ENCODE measurements around the gene FXYD4. TPM values are rescaled to one million over a fixed set of nuclear protein-coding genes. Genes with fewer than 3 reads are reported as not detected.

Gene FXYD4, protein sequence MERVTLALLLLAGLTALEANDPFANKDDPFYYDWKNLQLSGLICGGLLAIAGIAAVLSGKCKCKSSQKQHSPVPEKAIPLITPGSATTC
- total RNA-seq = not detected

DNA sequence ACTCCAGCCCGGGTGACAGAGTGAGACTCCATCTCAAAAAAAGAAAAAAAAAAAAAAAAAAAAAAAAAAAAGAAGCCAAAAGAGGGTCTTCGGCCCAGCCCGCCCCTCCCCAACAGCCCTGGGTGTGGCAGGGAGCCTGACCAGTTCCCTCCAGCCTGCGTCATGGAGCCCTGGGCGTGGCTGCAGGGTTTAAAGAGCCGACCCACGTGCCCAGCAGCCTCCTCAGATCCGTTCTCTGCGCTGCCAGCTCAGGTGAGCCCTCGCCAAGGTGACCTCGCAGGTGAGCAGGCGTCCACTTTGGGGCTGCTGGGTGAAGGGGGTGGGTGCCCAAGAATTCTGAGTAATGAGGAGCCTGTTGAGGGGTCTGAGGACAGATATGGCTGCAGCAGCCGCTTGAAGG lies at the start of gene FXYD4:
Gene FXYD4, plus strand, starts transcription at position 219 of the 400 bp plus-strand sequence. CDS start 2,111 bp downstream, outside the sequence.
- DNase-seq (ENCODE audit: extremely low spot score in 2 of 2) = no peak
- H3K4me3 ChIP-seq = no peak within 1 kb of the TSS
- H3K27me3 ChIP-seq = no peaks in the 10 kb centered on the region
- H3K36me3 ChIP-seq = no peaks in the 10 kb centered on the region
- no peaks in the 10 kb centered on the region for H3K9me3 ChIP-seq
- no peaks in the 10 kb centered on the region for H3K4me1 ChIP-seq
- intact Hi-C loops (cut with DNase I) = no loop called here
- TF ChIP-seq, protein P1, sequence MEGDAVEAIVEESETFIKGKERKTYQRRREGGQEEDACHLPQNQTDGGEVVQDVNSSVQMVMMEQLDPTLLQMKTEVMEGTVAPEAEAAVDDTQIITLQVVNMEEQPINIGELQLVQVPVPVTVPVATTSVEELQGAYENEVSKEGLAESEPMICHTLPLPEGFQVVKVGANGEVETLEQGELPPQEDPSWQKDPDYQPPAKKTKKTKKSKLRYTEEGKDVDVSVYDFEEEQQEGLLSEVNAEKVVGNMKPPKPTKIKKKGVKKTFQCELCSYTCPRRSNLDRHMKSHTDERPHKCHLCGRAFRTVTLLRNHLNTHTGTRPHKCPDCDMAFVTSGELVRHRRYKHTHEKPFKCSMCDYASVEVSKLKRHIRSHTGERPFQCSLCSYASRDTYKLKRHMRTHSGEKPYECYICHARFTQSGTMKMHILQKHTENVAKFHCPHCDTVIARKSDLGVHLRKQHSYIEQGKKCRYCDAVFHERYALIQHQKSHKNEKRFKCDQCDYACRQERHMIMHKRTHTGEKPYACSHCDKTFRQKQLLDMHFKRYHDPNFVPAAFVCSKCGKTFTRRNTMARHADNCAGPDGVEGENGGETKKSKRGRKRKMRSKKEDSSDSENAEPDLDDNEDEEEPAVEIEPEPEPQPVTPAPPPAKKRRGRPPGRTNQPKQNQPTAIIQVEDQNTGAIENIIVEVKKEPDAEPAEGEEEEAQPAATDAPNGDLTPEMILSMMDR (IDR thresholded peaks at IDR 0.05) = no peak
- TF ChIP-seq POLR2AphosphoS5 (IDR thresholded peaks at IDR 0.05; ENCODE audit: insufficient read depth in 1 of 2, low read depth in 1 of 2) = no peak
- TF ChIP-seq POLR2A (IDR thresholded peaks at IDR 0.05) = no peak
- no peak within 1 kb of the TSS for H3K27ac ChIP-seq

DNA sequence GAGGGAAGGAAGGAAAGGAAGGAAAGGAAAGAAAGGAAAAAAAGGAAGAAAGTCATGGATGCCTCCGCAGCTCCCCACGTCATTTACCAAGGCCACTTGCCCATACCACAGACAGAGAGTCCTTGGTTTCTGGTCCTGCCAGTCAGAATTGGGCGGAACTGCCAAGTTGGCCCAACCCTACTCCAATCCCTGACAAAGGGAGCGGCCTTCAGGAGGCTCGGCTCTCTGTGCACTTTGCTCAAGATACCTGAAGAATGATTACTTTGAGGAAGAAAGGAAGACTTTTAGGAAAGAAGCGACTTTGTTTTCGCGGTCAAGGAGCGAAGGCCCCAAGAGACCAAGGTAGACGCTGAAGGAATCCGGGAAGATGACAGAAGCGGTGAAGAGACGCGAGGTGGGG lies 49.1 kb upstream of the FXYD4 start:
- intact Hi-C loops (cut with DNase I) = no loop called here
- TF ChIP-seq, protein P1 (IDR thresholded peaks at IDR 0.05) = no peak
- TF ChIP-seq POLR2AphosphoS5 (IDR thresholded peaks at IDR 0.05; ENCODE audit: insufficient read depth in 1 of 2, low read depth in 1 of 2) (no peak), POLR2A (IDR thresholded peaks at IDR 0.05) (no peak)
- no peak overlapping the region for H3K27ac ChIP-seq
- H3K36me3 ChIP-seq = no peaks in the 10 kb centered on the region
- no peaks in the 10 kb centered on the region for H3K27me3 ChIP-seq
- no peaks in the 10 kb centered on the region for H3K9me3 ChIP-seq
- no peak for DNase-seq (ENCODE audit: extremely low spot score in 2 of 2)
- H3K4me1 ChIP-seq = peaks cover 10% of the 10 kb centered on the region
- peak overlapping the region; percentile 23 to 33 for H3K4me3 ChIP-seq

DNA sequence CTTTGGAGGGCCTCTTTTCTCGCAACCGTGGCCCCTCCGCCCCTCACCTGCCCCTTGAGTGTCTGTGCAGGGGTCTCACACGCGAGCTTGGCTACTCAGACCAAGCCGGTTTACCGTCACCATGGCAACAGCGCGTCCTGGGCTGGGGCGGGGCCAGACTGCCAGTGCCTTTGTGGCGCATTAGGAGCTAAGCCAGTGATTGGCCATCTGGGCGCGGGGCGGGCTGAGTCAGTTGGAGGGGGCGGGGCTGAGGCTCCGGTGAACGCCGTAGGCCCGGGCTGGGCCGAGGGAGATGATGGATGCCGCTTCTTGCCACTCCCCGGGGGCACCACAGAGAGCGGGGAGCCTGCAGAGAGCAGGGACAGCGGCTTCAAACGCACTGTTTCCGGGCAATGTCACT lies 48.7 kb upstream of the FXYD4 start:
- Histone ChIP-seq H3K27me3 (no peaks in the 10 kb centered on the region), H3K36me3 (no peaks in the 10 kb centered on the region), H3K4me3 (peak overlapping the region; percentile 23 to 33), H3K27ac (no peak overlapping the region), H3K4me1 (peaks cover 10% of the 10 kb centered on the region), H3K9me3 (no peaks in the 10 kb centered on the region)
- no peak for DNase-seq (ENCODE audit: extremely low spot score in 2 of 2)
- TF ChIP-seq POLR2A (IDR thresholded peaks at IDR 0.05) (no peak), POLR2AphosphoS5 (IDR thresholded peaks at IDR 0.05; ENCODE audit: insufficient read depth in 1 of 2, low read depth in 1 of 2) (no peak)
- TF ChIP-seq, protein P1 (IDR thresholded peaks at IDR 0.05) = no peak
- intact Hi-C loops (cut with DNase I) = no loop called here

DNA sequence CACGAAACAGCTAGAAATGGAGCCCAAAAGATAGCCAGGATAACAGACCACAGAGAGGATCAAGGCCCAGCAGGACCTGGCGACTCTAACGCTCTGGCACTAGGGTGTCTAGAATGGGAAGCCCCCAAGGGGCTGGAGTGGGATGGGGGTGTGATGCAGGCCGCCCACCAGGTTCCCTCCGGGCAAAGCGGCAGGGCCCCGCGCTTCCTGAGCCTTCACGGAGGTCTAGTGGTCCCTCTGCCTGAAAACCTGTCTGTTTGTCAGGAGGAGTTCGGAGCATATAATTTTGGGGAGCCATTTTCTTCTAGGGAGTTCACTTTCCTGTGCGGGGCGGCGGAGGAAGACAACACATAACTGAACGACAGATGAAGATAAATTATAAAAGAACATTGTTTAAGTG lies 48.2 kb upstream of the FXYD4 start:
- intact Hi-C loops (cut with DNase I) = no loop called here
- peaks cover 10% of the 10 kb centered on the region for H3K4me1 ChIP-seq
- no peak overlapping the region for H3K27ac ChIP-seq
- H3K4me3 ChIP-seq = peak overlapping the region in 1 of 2 donors; percentile 23
- TF ChIP-seq POLR2A (IDR thresholded peaks at IDR 0.05) = no peak
- TF ChIP-seq, protein P1 (IDR thresholded peaks at IDR 0.05) = no peak
- no peak for TF ChIP-seq POLR2AphosphoS5 (IDR thresholded peaks at IDR 0.05; ENCODE audit: insufficient read depth in 1 of 2, low read depth in 1 of 2)
- no peaks in the 10 kb centered on the region for H3K9me3 ChIP-seq
- no peaks in the 10 kb centered on the region for H3K36me3 ChIP-seq
- no peak for DNase-seq (ENCODE audit: extremely low spot score in 2 of 2)
- no peaks in the 10 kb centered on the region for H3K27me3 ChIP-seq

DNA sequence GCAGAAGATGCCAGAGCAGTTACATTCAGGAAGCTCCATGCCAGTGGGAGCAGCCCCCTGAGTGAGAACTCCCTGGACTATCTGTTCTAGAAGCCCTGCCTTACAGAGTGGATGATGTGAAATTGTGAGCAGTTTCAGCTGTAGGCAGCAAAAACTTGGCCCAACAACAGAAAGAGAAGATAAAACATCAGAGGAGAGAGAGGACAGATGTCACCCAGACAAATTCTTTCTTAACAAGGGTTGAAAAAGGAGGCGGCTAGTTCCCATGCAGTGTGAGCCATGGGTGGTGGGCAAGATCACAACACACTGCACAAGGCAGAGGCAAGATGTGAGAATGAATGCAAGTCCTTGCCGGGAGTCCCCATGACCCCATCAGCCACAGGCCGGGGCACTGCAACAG lies 46.6 kb upstream of the FXYD4 start:
- H3K9me3 ChIP-seq = no peaks in the 10 kb centered on the region
- no peak overlapping the region for H3K27ac ChIP-seq
- H3K36me3 ChIP-seq = no peaks in the 10 kb centered on the region
- peaks cover 10% of the 10 kb centered on the region for H3K4me1 ChIP-seq
- intact Hi-C loops (cut with DNase I) = no loop called here
- TF ChIP-seq POLR2A (IDR thresholded peaks at IDR 0.05) (no peak), POLR2AphosphoS5 (IDR thresholded peaks at IDR 0.05; ENCODE audit: insufficient read depth in 1 of 2, low read depth in 1 of 2) (no peak)
- TF ChIP-seq, protein P1 (IDR thresholded peaks at IDR 0.05) = no peak
- no peaks in the 10 kb centered on the region for H3K27me3 ChIP-seq
- no peak for DNase-seq (ENCODE audit: extremely low spot score in 2 of 2)
- no peak overlapping the region for H3K4me3 ChIP-seq
